Femur (tissue), 1 donor: ENCODE results near the gene RIC8A.
"Not testable (repeated sequence)": the region's sequence is repeated elsewhere in the genome, so short reads cannot be mapped to it uniquely, and the experiment has no call there.

ENCODE experiments used
- DNase-seq: peaks from one replicate; pipeline ENCODE4 v3.0.0-alpha.2; 2017

The RIC8A gene

DNA sequence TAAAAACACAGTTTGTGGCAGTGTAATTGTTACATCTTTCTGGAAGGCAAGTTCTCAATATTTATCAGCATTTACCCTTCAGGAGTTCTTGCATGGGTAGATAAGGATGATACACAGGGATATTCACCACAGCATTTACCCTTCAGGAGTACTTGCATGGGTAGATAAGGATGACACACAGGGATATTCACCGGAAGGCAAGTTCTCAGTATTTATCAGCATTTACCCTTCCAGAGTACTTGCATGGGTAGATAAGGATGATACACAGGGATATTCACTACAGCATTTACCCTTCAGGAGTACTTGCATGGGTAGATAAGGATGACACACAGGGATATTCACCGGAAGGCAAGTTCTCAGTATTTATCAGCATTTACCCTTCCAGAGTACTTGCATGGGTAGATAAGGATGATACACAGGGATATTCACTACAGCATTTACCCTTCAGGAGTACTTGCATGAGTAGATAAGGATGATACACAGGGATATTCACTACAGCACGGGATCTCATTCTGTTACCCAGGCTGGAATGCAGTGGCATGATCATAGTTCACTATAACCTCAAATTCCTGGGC lies 13.2 kb downstream of the RIC8A start:
- not testable (repeated sequence) for DNase-seq

DNA sequence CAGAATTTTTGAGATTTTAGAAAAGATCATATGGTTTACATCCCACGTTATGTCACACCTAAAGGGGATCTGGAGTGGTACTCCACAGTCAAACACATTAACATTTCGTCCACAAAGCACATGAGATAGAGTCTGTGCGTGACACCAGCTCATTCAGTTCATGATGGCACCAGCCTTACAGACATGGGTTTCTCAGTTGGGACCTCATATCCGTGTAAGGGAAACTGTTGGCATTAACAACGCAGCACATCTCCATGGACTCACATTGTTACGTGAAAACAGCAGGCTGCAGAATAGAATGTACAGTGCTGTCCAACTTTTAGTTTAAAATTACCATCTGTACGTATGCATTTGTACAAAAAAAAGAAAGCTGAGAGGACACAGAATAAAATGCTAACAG lies 14.0 kb downstream of the RIC8A start:
- DNase-seq = no peak

DNA sequence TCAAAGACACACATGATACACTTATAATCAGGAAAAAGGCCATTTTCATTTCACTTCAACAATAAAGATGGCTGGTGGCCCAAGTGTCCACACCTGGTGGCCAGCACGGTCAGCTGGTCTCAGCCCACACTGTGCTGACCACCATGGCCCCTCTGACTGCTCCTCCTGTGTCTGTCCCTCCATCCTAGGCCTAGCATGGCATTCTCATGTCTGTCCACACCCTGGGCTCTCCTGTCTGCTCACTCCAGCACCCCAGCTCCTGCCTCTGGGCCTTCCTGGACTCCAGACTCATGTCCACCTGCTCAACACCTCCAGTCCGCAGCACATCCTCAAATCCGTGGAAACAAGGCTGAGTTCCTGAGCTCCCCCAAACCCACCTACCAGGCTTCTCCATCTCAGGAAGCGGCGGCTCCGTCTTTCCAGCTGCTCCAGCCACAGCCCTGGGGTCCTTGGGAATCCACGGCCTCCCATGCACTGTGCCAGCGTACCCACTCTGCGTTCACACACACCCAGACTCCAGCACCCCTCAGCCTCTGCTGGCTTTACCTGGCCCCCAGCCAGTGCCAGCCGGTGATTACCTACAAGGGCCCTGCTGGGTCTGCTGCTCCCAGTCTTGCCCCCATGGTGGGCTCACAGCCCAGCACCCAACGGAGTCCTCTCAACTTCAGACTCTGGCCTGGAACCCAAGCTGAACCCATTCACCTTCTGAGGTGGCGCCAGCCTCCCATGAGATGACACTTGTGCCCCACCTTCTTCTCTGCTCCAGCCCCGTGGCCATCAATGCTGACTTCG lies 14.7 kb downstream of the RIC8A start:
- DNase-seq = no peak

DNA sequence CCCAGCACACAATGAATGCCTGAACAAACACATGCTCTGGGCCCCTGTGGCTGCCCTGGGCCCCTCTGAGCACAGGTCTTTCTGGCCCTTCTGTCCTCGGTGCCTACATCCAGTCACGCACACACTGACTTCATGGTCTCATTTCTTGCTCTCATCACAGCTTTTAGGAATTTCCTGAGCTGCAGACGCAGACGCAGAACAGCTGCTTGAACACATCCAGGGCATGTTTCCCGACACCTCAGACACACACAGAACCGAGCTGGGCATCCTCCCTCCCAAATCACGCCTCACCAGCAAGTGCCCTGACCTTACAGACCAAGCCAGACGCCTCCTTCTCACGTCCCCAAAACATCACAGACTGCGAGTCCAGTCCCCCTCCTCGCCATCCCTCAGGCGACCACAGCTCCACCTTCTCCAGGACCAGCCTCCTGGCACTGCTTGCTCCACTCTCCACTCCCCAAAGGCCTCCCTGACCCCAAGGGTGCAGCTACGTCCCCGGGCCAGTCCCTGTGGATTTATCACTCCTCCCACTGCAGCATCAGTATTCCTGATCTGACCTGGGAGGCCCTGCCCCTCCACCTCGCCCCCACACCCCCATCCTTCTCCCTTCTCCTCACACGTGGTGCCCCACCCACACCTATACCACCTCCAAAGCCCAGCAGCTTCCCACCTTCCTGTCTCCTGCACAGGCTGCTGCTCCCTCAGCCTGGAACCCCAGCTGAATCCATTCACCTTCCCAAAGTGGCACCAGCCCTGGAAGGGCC lies 15.7 kb downstream of the RIC8A start:
- no peak for DNase-seq

DNA sequence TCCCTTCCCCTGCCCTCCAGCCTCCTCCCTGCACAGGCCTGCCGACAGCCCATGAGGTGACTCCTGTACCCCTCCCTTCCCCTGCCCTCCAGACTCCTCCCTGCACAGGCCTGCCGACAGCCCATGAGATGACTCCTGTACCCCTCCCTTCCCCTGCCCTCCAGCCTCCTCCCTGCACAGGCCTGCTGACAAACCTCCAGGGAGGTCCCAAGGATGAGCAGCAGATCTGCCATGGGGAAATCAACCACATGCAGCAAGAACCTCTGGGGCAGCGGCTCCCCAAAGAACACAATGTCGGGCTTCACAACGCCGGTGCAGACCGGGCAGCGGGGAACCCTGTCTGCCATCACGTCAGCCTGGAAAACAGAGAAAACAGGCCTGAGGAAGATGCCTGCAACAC lies 16.4 kb downstream of the RIC8A start:
- DNase-seq = no peak

DNA sequence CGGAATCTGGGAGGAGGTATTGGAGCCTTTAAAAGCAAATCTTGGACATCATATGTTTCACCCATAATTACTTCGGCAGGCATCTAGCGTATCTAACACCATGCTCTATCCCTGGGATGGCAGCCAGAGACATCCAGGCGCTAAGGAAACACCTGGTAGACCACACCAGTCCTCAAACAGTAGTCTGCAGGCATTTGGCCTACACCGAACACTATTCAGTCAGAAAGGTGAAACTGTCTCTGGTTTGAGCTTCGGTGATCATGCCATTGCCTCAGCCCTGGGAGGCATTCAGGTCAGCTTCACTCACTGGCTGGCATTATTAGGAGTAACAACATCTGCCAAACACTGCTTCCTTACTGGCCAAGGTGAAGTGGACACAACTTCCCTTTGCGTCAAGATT lies 16.9 kb downstream of the RIC8A start:
- DNase-seq = no peak

DNA sequence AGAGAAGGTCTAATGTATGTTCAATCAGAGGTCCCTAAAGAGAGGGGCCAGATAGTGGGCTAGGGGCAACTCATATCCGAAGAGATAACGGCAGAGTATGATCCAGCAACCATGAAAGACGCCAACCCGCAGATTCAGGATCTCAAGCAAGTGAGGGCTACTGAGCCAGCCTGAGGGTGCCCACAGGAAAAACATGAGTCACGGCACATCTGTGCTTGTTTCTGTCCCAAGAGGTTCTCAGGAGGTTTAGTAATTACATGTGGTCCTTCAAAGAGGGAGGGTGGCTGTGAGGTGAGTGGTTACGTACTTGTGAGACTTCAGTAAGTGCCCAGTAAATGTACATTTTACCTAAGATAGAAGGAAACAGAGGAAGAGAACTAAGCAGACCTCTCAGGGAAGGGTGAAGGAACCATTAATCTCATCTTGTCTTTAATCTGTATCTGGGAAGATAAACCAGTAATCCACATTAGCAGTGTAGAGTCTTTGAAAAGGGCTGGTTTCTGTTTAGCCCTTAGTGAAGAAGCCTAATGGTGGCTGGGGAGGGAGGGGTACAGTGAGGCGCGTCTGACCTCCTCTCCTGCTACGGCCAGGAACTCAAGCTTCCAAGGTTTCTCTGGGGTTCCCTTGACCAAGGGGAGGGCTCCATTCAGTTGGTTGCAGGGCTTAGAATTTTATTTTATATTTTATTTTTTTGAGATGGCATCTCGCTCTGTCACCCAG lies 18.4 kb downstream of the RIC8A start:
- DNase-seq = no peak

DNA sequence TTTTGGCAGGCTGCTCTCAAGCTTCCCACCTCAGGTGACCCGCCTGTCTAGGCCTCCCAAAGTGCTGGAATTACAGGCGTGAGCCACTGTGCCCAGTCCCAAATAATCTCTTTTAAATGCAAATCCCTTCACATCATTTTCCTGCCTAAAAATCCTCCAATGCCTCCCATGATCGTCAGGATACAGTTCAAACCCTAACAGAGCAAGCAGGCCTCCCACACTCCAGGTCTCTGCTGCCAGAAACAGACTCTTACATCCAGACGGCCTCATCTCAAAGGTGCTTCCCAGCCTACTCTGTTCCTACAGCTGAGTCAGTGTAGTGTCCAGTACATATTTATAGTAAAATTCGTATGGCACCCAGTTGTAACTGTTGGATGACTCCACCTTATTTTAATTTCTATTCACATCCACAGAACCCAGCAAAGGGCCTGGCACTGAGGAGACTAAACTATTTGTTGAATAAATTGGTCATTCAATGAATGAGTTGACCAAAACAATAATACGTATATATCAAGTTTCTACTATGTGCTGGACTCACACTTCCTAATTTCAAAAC lies 20.4 kb downstream of the RIC8A start:
- DNase-seq = no peak

DNA sequence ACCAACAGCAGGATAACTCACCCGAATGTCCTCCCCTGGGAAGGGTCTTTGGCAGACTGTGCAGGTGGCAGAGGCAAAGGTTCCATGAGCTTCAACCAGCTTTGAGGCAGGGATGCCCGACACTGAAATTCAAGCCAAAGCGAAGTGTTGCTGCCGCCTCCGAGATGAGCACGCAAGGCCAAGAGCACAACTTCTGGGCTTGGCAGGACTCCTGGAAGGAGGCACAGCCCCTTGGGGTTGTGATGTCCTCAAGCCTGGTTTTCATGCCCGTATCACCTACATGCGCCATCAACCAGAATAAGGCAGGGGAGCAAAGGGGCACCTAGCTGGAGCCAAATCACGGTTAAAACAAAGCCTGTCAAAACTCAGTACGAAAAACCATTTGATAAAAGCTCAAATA lies 22.9 kb downstream of the RIC8A start:
- no peak for DNase-seq

DNA sequence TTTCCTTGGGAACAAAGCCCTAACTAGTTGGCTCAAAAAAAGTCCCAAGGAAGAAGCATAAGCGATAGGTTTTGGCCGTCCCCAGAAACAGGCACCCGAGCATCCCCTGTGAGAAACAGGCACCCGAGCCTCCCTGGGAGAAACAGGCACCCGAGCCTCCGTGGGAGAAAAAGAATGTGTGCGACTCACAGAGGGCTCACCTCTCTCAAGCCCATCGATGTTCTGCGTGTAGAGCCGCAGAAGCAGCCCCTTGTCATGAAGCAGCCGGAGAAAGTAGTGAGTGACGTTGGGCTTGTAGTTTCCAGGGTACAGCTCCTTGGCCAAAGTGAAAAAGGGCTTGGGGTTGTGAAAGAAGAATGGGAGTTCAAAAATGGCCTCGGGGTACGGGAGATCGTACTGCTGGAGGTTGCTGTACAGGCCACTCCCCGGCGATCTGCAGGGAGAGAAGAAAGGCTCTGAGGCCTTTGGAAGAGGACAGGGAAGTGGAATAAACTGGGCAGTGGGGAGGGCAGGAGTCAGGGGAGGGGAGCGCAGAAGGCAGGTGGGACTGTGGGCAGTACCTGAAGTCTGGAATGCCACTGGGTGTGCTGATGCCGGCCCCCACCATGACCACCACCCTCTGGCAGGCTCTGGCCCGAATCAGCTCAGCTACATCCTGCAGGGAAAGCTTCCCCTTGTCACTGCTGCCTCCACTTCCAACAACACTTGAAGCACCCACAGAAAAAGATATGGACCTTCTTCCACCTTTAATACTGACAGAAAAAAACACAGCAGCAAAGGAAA lies 25.5 kb downstream of the RIC8A start:
- no peak for DNase-seq

DNA sequence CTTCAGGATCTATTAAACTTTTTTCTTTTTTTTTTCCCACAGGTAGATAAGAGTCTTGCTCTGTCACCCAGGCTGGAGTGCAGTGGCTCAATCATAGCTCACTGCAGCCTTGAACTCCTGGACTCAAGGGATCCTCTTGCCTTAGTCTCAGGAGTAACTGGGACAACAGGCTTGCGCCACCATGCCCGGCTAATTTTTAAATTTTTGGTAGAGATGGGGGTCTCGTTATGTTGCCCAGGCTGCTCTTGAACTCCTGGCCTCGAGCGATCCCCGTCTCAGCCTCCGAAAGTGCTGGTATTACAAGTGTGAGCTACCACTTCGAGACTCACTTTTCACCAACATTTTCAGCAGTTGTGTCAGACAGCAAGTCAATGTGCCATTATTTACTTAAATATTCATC lies 27.7 kb downstream of the RIC8A start:
- DNase-seq = no peak

DNA sequence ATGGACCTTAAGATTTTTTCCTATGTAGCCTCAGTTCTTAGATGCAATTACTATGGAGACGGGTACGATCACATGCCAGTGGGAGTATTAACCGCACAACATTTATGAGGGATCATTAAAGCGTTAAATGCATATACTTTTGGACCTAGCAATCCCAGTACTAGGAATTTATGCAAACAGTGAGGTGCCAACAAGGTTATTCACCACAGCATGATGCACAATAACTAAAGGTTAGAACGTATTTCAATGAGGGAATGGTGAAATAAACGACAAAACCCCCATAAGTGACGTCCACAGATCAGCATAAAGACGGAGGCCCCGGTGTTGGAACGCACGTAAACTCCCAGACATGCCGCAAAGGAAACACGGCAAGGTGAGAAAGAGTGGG lies 28.1 kb downstream of the RIC8A start:
- no peak for DNase-seq

DNA sequence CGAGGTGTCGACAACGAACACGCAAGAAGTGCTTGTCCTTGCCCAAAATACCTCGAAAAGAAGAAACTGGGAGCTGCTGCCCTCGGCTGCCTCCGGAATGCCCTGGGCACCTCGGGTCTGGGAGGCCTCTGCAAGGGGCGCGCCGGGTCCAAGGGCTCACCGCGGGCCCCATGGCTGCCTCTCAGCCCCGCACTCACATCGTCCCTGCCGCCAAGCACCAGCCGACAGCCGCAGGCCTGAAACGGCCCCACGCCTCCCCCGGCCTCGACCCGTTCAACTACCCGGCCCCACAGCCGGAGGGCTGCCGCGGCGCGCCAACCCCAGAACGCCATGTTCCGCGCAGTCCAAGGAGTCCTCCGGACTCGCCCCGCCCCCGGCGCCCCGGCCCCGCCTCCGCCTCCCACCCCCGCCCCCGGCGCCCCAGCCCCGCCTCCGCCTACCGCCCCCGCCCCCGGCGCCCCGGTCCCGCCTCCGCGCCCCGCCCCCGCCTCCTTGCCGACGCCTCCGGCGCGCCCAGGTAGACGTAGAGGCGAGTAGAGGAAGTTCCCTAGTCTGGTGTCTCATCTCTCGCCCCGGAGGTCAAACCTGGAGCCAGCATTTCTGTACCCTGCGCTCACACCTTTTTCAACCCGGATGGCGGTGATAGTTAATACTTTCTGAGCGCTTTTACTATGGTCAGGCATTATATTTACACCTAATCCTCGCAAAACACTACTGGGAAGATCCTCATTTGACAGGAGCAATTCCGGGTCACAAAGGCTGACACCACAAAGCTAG lies 28.7 kb downstream of the RIC8A start, which contains the start of gene SIRT3:
SIRT3 (minus strand) TSS at position 346 of the 777 bp plus-strand sequence; CDS start at position 332, 14 bp downstream.
- DNase-seq = peak; percentile 93

DNA sequence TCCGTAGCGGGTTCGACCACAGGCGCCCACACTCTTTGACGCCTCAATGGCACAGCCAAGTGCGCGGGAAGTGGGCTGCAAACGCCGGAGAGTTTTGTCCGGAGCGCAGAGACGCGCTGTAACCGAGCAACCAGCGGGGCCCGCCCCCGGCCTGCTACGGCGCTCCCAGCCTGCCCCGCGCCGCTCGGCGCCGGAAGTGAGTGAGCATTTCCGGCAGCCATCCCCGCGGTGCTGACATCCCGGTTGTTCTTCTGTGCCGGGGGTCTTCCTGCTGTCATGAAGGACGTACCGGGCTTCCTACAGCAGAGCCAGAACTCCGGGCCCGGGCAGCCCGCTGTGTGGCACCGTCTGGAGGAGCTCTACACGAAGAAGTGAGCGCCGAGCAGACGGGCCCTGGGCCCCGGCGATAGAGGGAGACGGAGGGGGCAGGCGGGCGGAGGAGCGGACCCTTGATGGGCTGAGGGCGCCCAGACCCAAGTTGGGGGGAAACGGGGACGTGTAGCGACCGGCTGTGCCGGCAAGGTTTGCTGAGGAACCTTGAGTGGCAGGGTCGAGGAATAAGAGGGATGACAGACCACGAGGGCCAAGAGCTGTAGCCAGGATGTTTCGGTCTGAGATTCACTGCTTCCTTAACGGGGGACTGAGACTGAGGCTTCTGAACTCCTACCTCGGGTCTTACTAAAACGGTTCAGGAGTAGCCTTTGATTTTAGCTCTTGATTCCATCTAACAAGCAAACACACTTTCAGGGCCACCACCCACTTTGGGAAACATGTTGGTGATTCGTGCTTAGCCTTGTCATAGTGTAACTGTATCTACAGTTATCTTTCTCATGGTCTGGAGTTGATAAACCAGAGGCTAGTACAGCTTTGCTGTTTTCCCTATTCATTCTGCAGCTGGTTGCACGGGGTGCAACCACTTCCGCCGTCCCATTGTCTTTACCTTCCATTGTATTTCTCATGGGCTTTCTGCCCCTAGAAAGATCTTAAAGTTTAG lies 29.6 kb downstream of the RIC8A start, which contains the start of gene PSMD13:
PSMD13 (plus strand) TSS at position 203 of the 994 bp plus-strand sequence; CDS start at position 277, 74 bp downstream.
- peak; percentile 93 for DNase-seq

DNA sequence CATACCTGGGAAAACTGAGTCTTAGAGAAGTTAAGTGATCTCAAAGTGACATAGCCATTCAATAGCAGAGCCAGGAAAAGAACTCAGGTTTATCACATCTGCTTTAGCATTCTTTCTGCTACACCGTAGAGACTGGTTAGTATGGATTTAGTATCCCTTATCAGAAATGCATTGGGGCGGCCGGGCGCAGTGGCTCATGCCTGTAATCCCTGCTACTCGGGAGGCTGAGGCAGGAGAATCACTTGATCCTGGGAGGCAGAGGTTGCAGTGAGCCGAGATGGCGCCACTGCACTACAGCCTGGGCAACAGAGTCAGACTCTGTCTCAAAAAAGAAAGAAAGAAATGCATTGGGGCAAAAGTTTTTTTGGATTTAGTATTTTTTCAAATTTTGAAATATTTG lies 30.8 kb downstream of the RIC8A start:
- DNase-seq = not testable (repeated sequence)

DNA sequence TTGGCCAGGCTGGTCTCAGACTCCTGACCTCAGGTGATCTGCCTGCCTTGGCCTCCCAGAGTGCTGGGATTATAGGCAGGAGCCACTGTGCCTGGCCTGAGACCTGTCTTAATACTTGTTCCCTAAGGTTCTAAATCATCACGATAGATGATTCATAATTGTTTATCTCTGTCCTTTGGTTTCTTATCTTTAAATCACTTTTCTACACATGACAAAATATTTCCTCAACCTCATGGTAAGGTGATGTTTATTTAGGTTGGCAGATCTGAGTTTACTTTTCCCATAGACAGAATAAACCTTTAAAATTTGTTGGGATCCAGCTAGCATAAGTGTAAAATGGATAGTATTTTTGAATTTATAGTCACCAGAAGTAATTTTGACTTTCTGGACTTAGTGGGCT lies 32.8 kb downstream of the RIC8A start:
- no peak for DNase-seq

DNA sequence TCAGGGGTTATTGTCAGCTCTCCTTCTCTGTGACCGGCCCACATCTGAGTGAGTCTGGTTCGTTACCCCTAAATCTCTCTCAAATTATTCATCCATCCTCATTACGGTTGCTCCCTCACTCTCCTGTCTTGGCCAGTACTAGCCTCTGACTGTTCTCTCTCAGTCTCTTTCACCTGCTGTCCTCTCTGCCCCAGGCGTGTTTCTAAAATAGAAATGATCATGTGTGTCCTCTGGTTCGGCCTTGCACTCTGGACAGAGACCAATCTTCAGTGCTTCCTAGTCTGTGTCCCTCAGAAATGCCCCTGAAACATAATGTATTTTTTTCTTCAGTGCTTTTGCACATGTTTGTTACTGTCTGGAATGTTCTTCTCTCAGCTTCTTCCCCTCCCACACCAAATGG lies 34.1 kb downstream of the RIC8A start:
- no peak for DNase-seq

DNA sequence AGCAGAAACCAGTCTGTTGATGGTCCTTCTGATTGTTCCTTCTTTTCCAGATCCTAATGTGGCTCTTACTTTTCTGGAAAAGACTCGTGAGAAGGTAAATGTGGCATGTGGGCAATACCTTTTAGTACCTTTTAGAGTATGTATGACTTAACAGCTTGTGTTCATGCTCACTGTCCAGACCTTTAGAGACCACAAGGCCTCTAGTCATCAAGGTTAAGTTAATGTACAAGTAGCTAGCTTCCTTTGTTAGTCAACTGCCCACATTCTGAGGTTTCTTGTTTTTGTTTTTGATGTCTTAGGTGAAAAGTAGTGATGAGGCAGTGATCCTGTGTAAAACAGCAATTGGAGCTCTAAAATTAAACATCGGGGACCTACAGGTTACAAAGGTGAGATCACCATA lies 36.9 kb downstream of the RIC8A start:
- no peak for DNase-seq

DNA sequence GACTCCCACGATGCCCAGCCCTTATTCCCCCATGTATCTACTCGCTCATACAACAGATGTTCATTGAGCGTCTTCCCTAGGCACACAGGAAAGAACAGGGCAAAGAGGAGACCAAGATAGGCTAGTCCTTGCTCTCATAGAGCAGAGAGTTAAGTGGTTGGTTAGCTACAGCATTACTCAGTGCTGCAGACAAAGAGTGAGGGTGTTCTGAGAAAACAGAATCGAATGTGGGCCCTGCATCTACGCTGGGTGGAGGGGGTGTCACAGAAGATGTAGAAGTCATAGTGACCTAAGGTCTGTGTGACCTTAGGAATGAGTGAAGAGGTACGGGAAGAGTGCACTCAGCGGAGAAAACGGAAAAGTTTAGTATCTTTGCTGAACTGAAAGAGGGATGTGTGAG lies 41.6 kb downstream of the RIC8A start:
- no peak for DNase-seq

DNA sequence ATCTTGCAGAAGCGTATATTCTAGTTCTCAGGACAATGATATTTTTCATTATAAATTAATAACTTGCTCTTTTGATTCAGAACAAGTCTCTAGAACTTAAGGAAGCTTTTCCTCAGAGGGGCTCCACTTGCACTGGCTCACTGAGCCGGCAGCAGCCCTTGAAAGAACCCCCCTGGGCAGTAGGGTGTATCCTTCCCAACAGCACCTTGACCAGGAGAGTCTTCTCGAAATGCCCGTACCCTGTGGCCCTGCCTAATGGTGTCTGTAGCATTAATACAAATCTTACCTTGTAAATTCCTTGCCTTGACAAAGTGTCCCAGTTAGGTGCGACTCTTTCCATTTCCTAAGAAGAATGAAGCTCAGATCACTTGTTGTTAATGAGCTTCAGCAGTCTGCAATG lies 42.8 kb downstream of the RIC8A start:
- no peak for DNase-seq
